SW 1271 (cell line): ENCODE measurements around the gene MRGPRF.

Experiments
- DNase-seq, 2 experiments: peaks; one replicate each; lab custom pipeline; 2025; lab: John Stamatoyannopoulos, UW

The MRGPRF gene

GRCh38 chr11:69013009-69013951 is at the start of gene MRGPRF:
Gene MRGPRF (minus strand): TSS chr11:69013246. CDS start chr11:69009901, 3,345 bp downstream.
- peak in 1 of 2 experiments; percentile 11 for DNase-seq

GRCh38 chr11:69062169-69062855 is 49.3 kb upstream of the MRGPRF start:
- no peak for DNase-seq

- no peak for DNase-seq
Observed at GRCh38 chr11:69061713-69062053, 48.6 kb upstream of the MRGPRF start.

- DNase-seq: no peak
Observed at GRCh38 chr11:69060806-69061712, 48.0 kb upstream of the MRGPRF start.

GRCh38 chr11:69059985-69060384 is 46.9 kb upstream of the MRGPRF start:
- DNase-seq: no peak

- no peak for DNase-seq
Observed at GRCh38 chr11:69059429-69059828, 46.4 kb upstream of the MRGPRF start.

GRCh38 chr11:69058511-69059270 is 45.6 kb upstream of the MRGPRF start:
- no peak for DNase-seq

GRCh38 chr11:69057801-69058200 is 44.8 kb upstream of the MRGPRF start:
- no peak for DNase-seq

GRCh38 chr11:69057236-69057635 is 44.2 kb upstream of the MRGPRF start:
- no peak for DNase-seq

- no peak for DNase-seq
Observed at GRCh38 chr11:69055598-69056516, 42.8 kb upstream of the MRGPRF start.

GRCh38 chr11:69055212-69055586 is 42.2 kb upstream of the MRGPRF start:
- no peak for DNase-seq

GRCh38 chr11:69054397-69055211 is 41.6 kb upstream of the MRGPRF start:
- DNase-seq: no peak

GRCh38 chr11:69053546-69054396 is 40.7 kb upstream of the MRGPRF start:
- DNase-seq: no peak

GRCh38 chr11:69053169-69053477 is 40.1 kb upstream of the MRGPRF start:
- no peak for DNase-seq

GRCh38 chr11:69052343-69053168 is 39.5 kb upstream of the MRGPRF start:
- no peak for DNase-seq

GRCh38 chr11:69051381-69052342 is 38.6 kb upstream of the MRGPRF start:
- DNase-seq: no peak
